Hindlimb muscle (tissue), 1 donor: Measurements from ENCODE around the gene DMAC2. TPM values are rescaled to one million over a fixed set of nuclear protein-coding genes. Genes with fewer than 3 reads are reported as not detected.
"Not testable (repeated sequence)": the region's sequence is repeated elsewhere in the genome, so short reads cannot be mapped to it uniquely, and the experiment has no call there.

ENCODE experiments used
- DNase-seq: peaks from one replicate; pipeline ENCODE4 v3.0.0-alpha.2; 2013
- polyA plus RNA-seq: library from polyadenylated mRNA; unstranded; fragments of 120-200 nt; gene quantifications from one replicate; pipeline ENCODE4 v1.2.1, GENCODE V29; 2013; ENCODE audit not compliant: insufficient read length

The DMAC2 gene
- polyA plus RNA-seq, 1 donor = 40.9 TPM

DNA sequence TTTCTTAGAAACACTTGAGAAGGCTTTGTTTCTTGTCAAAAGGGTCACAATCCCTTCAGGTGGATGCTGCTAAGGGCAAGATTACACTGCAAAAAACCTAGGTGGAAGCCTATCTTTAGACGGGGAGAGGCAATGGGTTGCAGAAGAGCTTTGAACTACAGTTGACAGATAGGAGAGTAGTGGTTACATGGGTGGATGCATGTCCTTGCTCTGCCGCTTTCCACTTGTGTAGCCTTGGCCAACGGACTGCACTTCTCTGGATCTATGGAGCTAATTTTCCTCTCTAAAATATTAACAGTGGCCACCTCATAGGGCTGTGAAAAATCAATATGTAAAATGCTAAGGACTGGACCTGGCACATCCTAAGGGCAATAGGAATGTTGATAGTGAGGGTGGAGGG, 41.1 kb downstream of the DMAC2 start:
- no peak for DNase-seq

DNA sequence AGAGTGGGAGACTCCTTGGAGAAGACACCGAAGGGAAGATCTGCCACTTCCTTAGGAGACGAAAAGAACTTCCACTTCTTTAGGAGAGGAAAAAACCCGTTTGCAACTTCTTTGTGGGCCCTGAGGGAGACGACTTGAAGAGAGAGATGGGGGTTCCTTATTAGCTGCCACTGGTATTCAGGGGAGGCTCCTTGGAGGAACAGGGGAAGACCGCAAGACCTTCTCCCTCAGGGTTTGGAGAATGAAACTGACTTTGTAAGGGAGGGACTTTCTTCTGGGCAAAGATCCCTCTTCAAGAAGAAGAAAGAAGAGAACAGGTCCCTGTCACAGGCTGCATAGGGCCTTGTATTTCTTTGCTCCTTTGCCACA, 41.7 kb downstream of the DMAC2 start:
- no peak for DNase-seq

DNA sequence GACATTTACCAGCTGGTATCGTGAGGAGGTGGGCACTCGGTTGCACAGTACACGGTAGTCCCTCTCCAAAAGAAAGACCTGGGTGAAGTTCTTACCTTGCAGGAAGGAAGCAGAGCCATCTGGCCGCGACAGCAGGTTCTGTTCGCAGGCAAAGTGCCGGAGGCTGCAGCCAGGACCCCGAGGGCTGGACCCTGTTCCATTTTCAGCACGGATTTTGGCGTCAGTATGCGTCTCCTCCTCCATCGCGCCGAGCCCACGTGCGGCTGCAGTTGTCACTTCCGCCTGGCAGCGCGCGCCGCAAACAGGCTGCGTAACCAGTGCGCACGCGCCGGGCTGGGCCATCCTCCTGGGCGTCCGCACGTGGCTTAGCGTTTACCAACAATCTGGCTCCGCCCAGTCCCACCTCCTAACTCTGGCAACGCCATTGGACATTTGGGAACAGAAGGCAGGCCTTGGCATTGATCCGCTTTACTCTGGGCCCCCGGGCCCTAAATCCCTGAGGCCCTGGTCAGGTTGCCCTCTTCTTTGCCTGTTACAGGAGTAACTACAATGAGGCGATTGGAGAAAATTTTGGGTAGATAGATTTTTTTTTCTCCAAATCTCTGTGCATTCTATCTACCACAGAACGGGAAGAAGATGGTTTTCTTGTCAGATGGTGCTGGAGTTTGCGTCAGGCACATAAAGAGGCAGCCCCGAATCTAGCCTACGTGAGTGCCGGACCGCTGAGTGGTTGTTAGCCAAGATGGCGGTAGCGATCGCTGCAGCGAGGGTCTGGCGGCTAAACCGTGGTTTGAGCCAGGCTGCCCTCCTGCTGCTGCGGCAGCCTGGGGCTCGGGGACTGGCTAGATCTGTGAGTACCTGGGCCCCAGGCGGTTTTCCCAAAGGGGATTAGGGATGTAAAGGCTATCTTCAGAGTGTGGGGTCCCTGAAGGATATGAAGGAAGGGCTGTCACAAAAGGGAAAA, 42.3 kb downstream of the DMAC2 start, which contains the start of the genes BCKDHA and EXOSC5:
TSS of gene BCKDHA (plus strand) at position 733 of the 964 bp plus-strand sequence. CDS start at position 743, 10 bp downstream.
TSS of gene EXOSC5 (minus strand) at position 274 of the 964 bp plus-strand sequence. CDS start at position 243, 31 bp downstream.
- peak; percentile 100 for DNase-seq

DNA sequence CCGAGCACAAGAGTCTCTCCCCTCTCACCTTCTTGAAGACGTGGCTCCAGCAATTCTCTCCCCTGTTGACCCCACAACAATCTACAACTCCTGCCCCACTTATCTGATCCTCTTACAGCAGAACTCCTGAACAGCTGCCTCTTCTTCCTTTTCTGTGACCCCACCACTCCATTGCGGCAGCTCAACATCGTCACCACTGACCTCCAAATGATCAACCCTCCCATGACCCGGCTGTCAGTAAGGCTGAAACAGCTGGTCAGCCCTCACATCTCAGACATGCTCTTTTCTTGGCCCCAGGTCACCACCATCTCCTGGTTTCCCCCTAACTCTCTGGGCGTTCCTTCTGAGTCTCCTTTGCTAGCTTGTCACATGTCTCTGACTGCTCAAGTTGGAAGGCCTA, 44.4 kb downstream of the DMAC2 start:
- DNase-seq = no peak

DNA sequence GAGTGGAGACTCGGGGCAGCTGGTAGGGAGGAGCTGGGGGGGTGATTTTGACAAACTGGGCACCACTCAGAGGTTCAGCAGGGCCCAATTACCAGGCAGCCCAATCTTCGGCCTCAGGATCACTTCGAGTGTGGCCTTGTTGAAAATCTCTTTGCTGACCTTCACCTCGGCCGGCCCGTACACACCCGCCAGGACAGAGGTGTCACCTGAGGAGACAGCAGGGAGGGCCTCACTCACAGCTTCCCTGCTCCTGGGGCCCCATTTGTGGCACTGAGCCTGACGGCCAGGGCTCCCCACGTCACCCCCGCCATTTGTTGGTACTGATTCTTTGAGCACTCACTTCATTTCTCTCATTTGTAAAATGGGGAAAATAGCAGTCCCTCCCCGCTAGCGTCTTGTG, 46.9 kb downstream of the DMAC2 start:
- no peak for DNase-seq

DNA sequence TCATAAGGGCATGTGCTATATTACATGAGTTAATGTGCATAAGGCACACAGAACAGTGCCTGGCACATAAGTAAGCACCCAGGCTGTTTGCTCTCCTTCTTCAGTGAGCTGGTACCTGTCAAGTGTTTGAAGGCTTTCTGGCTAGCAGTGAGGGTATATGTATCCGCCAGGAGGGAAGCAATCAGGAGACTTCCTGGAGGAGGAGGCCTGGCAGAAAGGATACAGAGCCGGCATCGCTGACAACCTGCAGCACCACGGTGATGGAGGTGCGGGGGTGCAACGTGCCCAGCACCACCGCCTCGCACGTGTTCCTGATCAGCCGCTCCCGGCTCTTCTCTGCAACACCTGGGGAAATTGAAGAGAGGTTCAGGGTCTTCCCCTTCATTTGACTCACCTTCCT, 48.1 kb downstream of the DMAC2 start:
- DNase-seq = no peak

GRCh38 chr19:41386442-41386841, 53.3 kb downstream of the DMAC2 start:
- DNase-seq = no peak

DNA sequence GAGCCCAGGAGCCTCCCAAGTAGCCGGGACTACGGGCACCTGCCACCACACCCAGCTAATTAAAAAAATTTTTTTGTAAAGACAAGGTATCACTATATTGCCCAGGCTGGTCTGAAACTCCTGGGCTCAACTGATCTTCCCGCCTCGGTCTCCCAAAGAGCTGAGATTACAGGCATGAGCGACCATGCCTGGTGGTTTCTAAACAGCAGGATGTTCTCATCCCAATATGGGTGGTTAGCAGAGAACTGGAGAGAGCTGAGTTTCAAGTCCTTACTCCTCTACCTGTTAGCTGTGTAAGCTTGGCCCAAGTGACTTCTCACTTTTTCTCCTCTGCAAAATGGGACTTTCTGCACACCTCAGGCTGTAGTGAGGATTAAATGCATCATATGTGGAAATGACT, 55.4 kb downstream of the DMAC2 start:
- DNase-seq = no peak

DNA sequence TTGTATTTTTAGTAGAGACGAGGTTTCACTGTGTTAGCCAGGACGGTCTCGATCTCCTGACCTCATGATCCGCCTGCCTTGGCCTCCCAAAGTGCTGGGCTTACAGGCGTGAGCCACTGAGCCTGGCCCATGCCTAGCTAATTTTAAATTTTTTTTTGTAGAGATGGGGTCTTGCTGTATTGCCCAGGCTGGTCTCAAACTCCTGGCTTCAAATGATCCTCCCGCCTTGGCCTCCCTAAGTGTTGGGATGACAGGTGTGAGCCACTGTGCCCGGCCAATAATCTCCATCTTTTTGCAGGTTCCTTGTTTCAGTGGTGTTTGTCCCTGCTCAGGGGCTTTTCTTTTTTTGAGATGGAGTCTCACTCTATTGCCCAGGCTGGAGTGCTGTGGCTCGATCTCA, 58.2 kb downstream of the DMAC2 start:
- DNase-seq = not testable (repeated sequence)

Other genes starting within 250 kb of the DMAC2 start
- 0.46 TPM for gene CYP2S1, start 246.7 kb downstream of the DMAC2 start, polyA plus RNA-seq
- 27.2 TPM for gene AXL, start 220.7 kb downstream of the DMAC2 start, polyA plus RNA-seq
- 166 TPM for gene HNRNPUL1, start 175.5 kb downstream of the DMAC2 start, polyA plus RNA-seq
- gene CCDC97, start 129.7 kb downstream of the DMAC2 start, polyA plus RNA-seq = 39.8 TPM
- 23.9 TPM for gene TGFB1, start 86.0 kb downstream of the DMAC2 start, polyA plus RNA-seq
- 2.0 TPM for gene B9D2, start 75.8 kb downstream of the DMAC2 start, polyA plus RNA-seq
- gene TMEM91, start 63.4 kb downstream of the DMAC2 start, polyA plus RNA-seq = 6.8 TPM
- gene EXOSC5, start 42.6 kb downstream of the DMAC2 start, polyA plus RNA-seq = 17.6 TPM
- gene BCKDHA, start 42.1 kb downstream of the DMAC2 start, polyA plus RNA-seq = 35.2 TPM
- 3.1 TPM for gene B3GNT8, start 12.5 kb downstream of the DMAC2 start, polyA plus RNA-seq
- not detected for gene ERICH4, start 3.2 kb upstream of the DMAC2 start, polyA plus RNA-seq
- 2.0 TPM for gene CEACAM21, start 136.3 kb upstream of the DMAC2 start, polyA plus RNA-seq
- not detected for gene CEACAM4, start 187.2 kb upstream of the DMAC2 start, polyA plus RNA-seq
- gene CEACAM7, start 248.4 kb upstream of the DMAC2 start, polyA plus RNA-seq = not detected